Measurements from ENCODE around the gene SNX27.
A peak's percentile ranks its signal among the peaks of the same experiment; 100 is the strongest.
"Not testable (repeated sequence)": the region's sequence is repeated elsewhere in the genome, so short reads cannot be mapped to it uniquely, and the experiment has no call there.

Gene SNX27

GRCh38 chr1:151611832-151612500, at the start of gene SNX27:
SNX27 (plus strand) TSS chr1:151612050; CDS start chr1:151612202, 152 bp downstream.
- peak; percentile 93 for DNase-seq (ENCODE audit: low spot score)

GRCh38 chr1:151562661-151563060, 49.2 kb upstream of the SNX27 start:
- DNase-seq (ENCODE audit: low spot score) = no peak

GRCh38 chr1:151563376-151563775, 48.5 kb upstream of the SNX27 start:
- no peak for DNase-seq (ENCODE audit: low spot score)

GRCh38 chr1:151565502-151566189, 46.2 kb upstream of the SNX27 start:
- no peak for DNase-seq (ENCODE audit: low spot score)

- no peak for DNase-seq (ENCODE audit: low spot score)
These were observed 43.2 kb upstream of the SNX27 start for GRCh38 chr1:151568626-151569088.

- no peak for DNase-seq (ENCODE audit: low spot score)
These were observed 41.0 kb upstream of the SNX27 start for GRCh38 chr1:151570819-151571218.

GRCh38 chr1:151574575-151575529, 37.0 kb upstream of the SNX27 start:
- DNase-seq (ENCODE audit: low spot score) = no peak

GRCh38 chr1:151577173-151577572, 34.7 kb upstream of the SNX27 start:
- no peak for DNase-seq (ENCODE audit: low spot score)

- DNase-seq (ENCODE audit: low spot score) = no peak
These were observed 32.9 kb upstream of the SNX27 start for GRCh38 chr1:151578941-151579340.

GRCh38 chr1:151579436-151580225, 32.2 kb upstream of the SNX27 start:
- no peak for DNase-seq (ENCODE audit: low spot score)

- no peak for DNase-seq (ENCODE audit: low spot score)
These were observed 30.4 kb upstream of the SNX27 start for GRCh38 chr1:151581451-151581850.

- DNase-seq (ENCODE audit: low spot score) = no peak
These were observed 29.9 kb upstream of the SNX27 start for GRCh38 chr1:151581921-151582320.

GRCh38 chr1:151583796-151584195, 28.1 kb upstream of the SNX27 start:
- no peak for DNase-seq (ENCODE audit: low spot score)

- no peak for DNase-seq (ENCODE audit: low spot score)
These were observed 27.6 kb upstream of the SNX27 start for GRCh38 chr1:151584278-151584677.

- DNase-seq (ENCODE audit: low spot score) = no peak
These were observed 27.1 kb upstream of the SNX27 start for GRCh38 chr1:151584780-151585179.

- no peak for DNase-seq (ENCODE audit: low spot score)
These were observed 26.2 kb upstream of the SNX27 start for GRCh38 chr1:151585622-151586021.

- no peak for DNase-seq (ENCODE audit: low spot score)
These were observed 20.9 kb upstream of the SNX27 start for GRCh38 chr1:151590961-151591360.

- no peak for DNase-seq (ENCODE audit: low spot score)
These were observed 18.1 kb upstream of the SNX27 start for GRCh38 chr1:151593730-151594129.

GRCh38 chr1:151594143-151594625, 17.7 kb upstream of the SNX27 start:
- no peak for DNase-seq (ENCODE audit: low spot score)

GRCh38 chr1:151596166-151596953, 15.5 kb upstream of the SNX27 start:
- DNase-seq (ENCODE audit: low spot score) = no peak

GRCh38 chr1:151602550-151602949, 9.3 kb upstream of the SNX27 start:
- DNase-seq (ENCODE audit: low spot score) = not testable (repeated sequence)
